Upper lobe of right lung (tissue), 1 donor: ENCODE results near the gene CCDC81. TPM values are rescaled to one million over a fixed set of nuclear protein-coding genes. Genes with fewer than 3 reads are reported as not detected.

Experiments used
- ATAC-seq: fragments of 200-7000 bp; cut with Tn5 transposase; one replicate; pipeline ENCODE4 v1.9.1; 2020; ENCODE audit warnings: mild to moderate bottlenecking, moderate library complexity
- DNase-seq: peaks from one replicate; pipeline ENCODE4 v3.0.0-alpha.2; 2020
- H3K27ac ChIP-seq: fragments of 200-600 bp; one replicate; pipeline ENCODE4 v1.8.0; 2022
- H3K27me3 ChIP-seq: fragments of 200-600 bp; one replicate; pipeline ENCODE4 v1.8.0; 2022; ENCODE audit warnings: mild to moderate bottlenecking
- H3K36me3 ChIP-seq: fragments of 200-600 bp; one replicate; pipeline ENCODE4 v1.8.0; 2022
- H3K4me1 ChIP-seq: fragments of 200-600 bp; one replicate; pipeline ENCODE4 v1.8.0; 2022
- H3K4me3 ChIP-seq: fragments of 200-600 bp; one replicate; pipeline ENCODE4 v1.8.0; 2022; ENCODE audit warnings: mild to moderate bottlenecking
- H3K9me3 ChIP-seq: fragments of 200-600 bp; one replicate; pipeline ENCODE4 v1.8.0; 2022
- intact Hi-C: fragments of 100-400 bp; cut with DNase I; formaldehyde crosslinking; loops from one replicate; pipeline ENCODE4 v1.11.0; 2022
- total RNA-seq: library from RNA; stranded (reverse); fragmentation: NEBNext Ultra II Directional; extraction: Animal tissue kit (Norgen Biotek cat#: 25700); gene quantifications from one replicate; pipeline ENCODE4 v1.2.1, GENCODE V29; 2021
- TF ChIP-seq, protein P1 (sequence below): fragments of 200-600 bp; IDR thresholded peaks from one replicate; pipeline ENCODE4 v1.8.0; 2022; ENCODE audit warnings: antibody characterized with exemption
- donor health status: DM: no; HTN: yes; CAD: no; lungs with severe emphysema.

The CCDC81 gene
- total RNA-seq, 1 donor from 2014 or later, result 0.38 TPM

DNA sequence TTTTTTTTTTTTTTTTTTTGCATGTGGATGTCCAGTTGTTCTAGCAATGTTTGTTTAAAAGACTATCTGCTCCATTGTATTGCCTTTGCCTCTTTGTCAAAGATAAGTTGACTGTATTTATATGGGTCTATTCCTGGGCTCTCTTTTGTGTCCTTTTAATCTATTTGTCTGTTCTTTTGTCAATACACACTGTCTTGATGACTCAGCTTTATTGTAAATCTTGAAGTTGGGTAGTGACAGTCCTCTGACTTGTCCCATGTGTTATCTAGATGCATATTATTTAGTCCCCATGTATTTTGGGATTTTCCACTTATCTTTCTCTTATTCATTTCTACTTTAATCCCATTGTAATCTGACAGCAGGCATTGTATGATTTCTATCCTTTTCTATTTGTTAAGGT lies 3.3 kb downstream of the CCDC81 start:
- H3K4me1 ChIP-seq, result peaks cover 5% of the 10 kb centered on the region
- H3K27ac ChIP-seq, result no peak overlapping the region
- H3K4me3 ChIP-seq, result no peak overlapping the region
- ATAC-seq (no peak), DNase-seq (no peak)
- H3K27me3 ChIP-seq, result no peaks in the 10 kb centered on the region
- H3K9me3 ChIP-seq, result no peaks in the 10 kb centered on the region
- TF ChIP-seq, protein P1, sequence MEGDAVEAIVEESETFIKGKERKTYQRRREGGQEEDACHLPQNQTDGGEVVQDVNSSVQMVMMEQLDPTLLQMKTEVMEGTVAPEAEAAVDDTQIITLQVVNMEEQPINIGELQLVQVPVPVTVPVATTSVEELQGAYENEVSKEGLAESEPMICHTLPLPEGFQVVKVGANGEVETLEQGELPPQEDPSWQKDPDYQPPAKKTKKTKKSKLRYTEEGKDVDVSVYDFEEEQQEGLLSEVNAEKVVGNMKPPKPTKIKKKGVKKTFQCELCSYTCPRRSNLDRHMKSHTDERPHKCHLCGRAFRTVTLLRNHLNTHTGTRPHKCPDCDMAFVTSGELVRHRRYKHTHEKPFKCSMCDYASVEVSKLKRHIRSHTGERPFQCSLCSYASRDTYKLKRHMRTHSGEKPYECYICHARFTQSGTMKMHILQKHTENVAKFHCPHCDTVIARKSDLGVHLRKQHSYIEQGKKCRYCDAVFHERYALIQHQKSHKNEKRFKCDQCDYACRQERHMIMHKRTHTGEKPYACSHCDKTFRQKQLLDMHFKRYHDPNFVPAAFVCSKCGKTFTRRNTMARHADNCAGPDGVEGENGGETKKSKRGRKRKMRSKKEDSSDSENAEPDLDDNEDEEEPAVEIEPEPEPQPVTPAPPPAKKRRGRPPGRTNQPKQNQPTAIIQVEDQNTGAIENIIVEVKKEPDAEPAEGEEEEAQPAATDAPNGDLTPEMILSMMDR, result no peak
- intact Hi-C loops, result no loop called here
- H3K36me3 ChIP-seq, result no peaks in the 10 kb centered on the region

DNA sequence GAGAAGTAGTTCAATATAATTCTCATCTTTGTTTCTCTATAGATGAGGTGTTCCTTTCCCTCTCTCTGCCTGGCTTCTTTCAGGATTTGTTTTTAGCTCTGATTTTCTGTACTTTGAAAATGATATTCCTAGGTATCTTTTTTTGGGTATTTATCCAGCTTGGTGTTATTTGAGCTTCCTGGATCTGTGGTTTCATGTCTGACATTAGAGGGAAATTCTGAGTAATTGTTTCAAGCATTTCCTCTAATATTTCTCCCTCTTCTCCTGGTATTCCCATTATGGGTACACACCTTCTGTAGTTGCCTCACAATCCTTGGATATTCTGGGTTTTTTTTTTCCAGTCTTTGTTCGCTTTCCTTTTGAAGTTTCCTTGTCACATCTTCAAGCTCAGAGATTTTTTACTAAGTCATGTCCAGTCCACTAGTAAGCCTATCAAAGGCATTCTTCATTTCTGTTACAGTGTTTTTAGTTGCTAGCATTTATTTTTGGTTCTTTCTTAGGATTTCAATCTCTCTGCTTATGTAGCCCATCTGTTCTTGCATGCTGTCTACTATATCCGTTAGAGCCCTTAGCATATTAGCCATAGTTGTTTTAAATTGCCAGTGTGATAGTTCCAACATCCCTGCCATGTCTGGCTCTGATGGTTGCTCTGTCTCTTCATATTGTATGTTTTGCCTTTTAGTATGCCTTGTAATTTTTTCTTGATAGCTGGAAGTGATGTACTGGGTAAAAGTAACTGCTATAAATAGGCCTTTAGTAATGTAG lies 5.8 kb downstream of the CCDC81 start:
- intact Hi-C loops, result no loop called here
- TF ChIP-seq, protein P1, result no peak
- Histone ChIP-seq H3K36me3 (no peaks in the 10 kb centered on the region), H3K27me3 (no peaks in the 10 kb centered on the region), H3K9me3 (no peaks in the 10 kb centered on the region), H3K27ac (no peak overlapping the region), H3K4me1 (no peaks in the 10 kb centered on the region), H3K4me3 (no peak overlapping the region)
- ATAC-seq, result no peak
- DNase-seq, result no peak

DNA sequence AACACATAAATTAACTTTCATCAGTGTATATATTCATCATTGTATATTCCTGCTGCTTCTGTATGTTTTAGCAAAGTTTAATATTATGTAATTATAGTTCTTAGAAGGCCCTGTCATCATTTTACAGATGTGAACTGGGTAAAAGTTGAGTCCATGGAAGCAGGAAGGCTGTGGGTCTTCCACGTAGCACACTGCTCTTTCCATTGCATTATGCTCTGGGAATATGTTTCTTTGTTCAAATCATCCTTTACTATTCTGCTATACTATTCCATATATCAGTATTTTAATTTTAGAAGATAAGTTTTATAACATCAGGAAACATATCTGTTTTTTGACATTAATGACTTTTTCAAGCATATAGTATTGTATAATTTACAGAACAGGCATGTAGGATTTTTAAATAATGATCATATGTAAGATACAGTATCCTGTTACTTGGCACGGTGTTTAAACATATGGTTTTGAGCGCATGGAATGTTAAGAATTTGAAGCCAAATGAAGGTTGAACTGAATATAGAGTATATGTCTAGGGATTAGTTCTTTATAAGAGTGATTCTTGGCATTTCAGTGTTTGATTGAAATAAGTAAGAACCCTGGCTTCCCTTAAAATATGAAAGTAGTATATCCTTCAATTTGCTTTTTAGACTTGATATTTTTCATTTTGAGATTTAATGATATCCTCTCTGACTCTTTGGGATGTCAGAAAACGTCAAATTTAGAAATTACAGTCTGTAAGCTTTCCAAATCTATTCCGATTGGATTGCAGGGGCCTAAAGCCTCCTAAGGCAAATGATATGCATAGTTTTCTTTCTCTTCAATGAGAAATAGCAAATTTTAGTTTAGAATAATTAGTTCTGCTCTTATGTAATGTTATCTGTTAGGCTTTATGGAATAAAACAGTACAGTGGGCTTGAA lies 8.6 kb downstream of the CCDC81 start:
- ATAC-seq, result no peak
- Histone ChIP-seq H3K4me3 (no peak overlapping the region), H3K4me1 (no peaks in the 10 kb centered on the region), H3K36me3 (no peaks in the 10 kb centered on the region), H3K9me3 (no peaks in the 10 kb centered on the region), H3K27me3 (no peaks in the 10 kb centered on the region), H3K27ac (no peak overlapping the region)
- TF ChIP-seq, protein P1, result no peak
- no peak for DNase-seq
- intact Hi-C loops, result no loop called here

DNA sequence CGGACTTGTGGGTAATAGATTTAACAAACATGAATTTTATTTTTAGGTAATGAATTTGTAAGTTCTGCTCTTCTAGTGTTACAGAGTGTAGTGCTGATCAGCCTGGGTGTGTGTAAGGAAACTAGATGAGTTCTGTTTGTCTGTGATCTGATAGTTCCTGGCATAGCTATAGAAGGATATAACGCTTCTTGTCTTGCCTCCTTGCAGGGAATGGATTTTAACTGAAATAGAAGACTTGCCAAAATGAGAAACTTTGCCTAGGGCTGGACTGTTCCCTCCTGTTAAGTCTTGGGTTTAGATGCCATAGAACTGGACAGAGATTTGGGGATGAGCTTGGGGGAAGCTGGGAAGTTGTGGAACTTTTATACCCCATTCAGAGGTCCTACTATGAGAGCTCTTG lies 11.6 kb downstream of the CCDC81 start:
- DNase-seq (no peak), ATAC-seq (no peak)
- no peaks in the 10 kb centered on the region for H3K4me1 ChIP-seq
- H3K27me3 ChIP-seq, result no peaks in the 10 kb centered on the region
- H3K36me3 ChIP-seq, result no peaks in the 10 kb centered on the region
- no peak overlapping the region for H3K4me3 ChIP-seq
- H3K9me3 ChIP-seq, result no peaks in the 10 kb centered on the region
- TF ChIP-seq, protein P1, result no peak
- intact Hi-C loops, result no loop called here
- H3K27ac ChIP-seq, result no peak overlapping the region

DNA sequence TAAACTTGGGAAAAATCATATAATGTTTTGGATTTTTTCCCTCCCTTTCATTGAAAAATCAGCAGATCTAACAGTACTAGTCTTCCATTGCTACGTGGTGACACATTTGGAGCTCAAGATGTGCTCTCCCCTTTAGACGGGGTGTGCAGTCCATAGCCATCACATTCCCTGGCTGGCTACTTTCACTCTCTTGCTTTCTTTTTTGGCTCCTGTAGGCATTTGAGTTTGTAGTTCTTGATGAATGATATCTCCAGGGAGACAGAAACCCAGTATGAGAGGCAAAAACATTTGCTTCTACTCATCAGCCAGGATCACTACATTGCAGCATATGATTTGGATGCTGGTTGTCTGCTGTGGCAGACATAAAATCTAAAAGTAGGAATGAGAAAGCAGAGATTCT lies 12.1 kb downstream of the CCDC81 start:
- Histone ChIP-seq H3K4me1 (no peaks in the 10 kb centered on the region), H3K9me3 (no peaks in the 10 kb centered on the region), H3K27ac (no peak overlapping the region), H3K36me3 (no peaks in the 10 kb centered on the region), H3K27me3 (no peaks in the 10 kb centered on the region), H3K4me3 (no peak overlapping the region)
- ATAC-seq, result no peak
- DNase-seq, result no peak
- TF ChIP-seq, protein P1, result no peak
- intact Hi-C loops, result no loop called here
